GM21423 (cell line): Measurements from ENCODE around the gene RIN3.

Source experiments
- ATAC-seq: cut with Tn5 transposase; IDR thresholded peaks from one replicate; pipeline ENCODE4 v1.9.1; 2021; ENCODE audit warnings: mild to moderate bottlenecking, moderate library complexity; ENCODE audit not compliant: unreplicated experiment

Gene RIN3

DNA sequence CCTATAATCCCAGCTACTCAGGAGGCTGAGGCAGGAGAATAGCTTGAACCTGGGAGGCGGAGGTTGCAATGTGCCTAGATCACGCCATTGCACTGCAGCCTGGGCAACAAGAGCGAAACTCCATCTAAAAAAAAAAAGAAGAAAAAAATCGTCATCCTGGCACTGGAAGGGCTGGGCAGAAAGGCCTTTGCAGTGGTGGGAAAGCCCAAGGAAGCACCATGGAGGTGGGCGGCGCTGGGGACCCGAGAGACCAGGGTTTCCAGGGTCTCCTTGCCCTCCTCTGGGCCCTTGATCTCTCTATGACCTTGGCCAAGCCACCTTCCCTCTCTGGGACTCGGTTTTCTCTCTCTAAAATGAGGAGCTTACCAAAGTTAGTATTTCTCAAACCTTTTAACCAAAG is 169.5 kb downstream of the RIN3 start:
- no peak for ATAC-seq

DNA sequence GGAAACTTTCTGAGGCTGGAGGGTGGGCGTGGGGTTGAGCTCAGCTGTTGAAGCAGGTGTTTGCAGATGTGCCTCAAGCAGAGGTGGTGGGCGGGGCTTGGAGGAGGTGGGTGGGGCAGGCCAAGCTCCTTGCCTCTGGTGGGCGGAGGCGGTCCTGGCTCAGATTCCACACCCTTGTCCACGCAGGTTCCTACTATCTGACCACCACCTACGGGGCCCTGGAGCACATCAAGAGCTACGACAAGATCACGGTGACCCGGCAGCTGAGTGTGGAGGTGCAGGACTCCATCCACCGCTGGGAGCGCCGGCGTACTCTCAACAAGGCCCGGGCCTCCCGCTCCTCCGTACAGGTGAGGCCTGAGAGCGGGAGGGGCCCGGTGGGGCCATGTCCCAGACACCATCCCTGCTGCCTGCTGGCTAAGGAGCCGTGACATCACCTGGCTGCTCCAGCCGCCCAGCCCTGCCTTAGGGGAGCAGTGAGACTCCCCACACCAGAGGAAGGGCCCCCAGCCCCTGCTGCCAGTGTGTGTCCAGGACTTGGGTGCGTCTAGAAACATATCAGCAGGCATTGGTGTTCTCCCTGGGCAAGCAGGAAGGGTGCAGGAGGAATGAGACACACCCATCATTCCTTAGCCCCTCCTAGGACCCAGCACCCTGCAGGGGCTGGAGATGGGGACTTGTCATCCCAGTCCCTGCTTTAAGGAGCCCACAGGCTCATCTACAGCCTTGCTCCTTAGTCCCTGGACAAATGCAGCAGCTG is 171.4 kb downstream of the RIN3 start:
- no peak for ATAC-seq

DNA sequence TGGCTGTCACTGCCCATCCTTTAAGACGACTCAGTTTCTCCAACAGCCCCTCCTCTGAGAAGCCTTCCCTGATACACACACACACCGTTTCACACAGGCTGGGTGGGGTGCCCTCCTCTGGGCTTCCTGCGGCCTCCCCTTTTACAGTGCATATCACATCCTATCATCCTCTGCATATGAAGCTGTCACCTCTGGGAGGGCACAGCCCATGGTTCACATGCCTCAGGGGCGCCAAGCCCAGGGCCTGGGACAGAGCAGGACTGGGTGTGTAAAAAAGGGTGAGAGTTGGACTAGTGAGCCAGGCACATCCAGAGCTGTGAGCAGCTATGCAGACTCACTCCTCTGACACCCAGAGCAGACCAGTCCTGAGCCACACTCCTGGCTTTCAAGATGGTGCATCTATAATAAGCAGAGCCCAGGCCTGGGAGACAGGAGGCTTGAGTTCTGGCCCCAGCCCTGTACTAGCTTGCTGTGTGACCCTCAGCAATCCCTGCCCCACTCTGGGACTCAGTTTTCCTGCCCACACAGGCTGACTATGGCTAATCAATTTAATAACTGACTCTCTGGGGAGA is 172.3 kb downstream of the RIN3 start:
- ATAC-seq, result no peak

DNA sequence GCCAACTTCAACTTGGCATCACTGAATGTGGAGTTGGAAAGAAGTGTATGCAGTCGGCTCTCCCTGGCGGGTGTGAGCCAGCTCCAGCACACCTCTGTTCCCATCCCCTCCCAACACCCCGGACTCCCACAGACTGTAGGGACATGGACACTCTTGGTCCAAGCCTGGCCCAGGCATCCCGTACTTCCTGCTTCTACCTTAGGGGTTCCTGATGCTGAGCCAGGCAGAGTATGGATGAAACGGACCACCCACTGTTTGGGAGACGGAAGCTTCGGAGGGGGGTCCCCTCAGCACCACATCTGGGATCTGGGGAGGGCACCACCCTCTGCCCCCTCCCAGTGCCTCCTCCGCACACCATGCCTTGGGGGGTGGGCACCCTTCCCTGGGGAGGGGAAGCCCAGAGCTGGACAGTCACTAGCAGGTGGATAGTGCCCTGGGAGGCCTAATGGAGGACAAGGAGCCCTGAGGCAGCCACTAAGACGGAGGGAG is 172.9 kb downstream of the RIN3 start:
- ATAC-seq, result no peak

DNA sequence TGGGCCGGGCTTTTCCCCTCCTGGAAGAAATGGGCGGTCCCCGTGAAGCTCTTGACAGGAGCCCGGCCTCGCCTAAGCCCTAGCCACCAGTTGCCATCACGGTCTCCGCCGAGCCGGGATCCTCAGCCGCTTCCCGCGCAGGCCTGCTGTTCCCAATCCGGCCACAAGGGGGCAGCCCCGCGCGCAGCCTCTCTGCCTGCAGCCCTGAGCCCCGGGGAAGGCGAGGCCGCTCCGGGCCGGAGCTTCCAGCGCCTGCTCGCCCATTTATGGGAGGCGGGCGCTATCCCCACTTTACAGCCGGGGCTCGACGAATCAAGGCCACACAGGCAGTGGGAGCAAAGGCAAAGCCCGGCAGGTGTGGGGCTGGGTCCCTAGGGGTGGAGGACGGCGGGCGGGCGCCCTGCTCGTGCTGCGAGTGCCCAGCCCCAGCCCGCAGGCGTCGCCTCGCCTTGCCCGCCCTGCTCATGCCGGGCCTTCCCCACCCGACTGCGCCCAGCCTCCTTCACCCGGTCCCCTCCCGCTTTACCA is 173.4 kb downstream of the RIN3 start:
- ATAC-seq, result peak; percentile 56

DNA sequence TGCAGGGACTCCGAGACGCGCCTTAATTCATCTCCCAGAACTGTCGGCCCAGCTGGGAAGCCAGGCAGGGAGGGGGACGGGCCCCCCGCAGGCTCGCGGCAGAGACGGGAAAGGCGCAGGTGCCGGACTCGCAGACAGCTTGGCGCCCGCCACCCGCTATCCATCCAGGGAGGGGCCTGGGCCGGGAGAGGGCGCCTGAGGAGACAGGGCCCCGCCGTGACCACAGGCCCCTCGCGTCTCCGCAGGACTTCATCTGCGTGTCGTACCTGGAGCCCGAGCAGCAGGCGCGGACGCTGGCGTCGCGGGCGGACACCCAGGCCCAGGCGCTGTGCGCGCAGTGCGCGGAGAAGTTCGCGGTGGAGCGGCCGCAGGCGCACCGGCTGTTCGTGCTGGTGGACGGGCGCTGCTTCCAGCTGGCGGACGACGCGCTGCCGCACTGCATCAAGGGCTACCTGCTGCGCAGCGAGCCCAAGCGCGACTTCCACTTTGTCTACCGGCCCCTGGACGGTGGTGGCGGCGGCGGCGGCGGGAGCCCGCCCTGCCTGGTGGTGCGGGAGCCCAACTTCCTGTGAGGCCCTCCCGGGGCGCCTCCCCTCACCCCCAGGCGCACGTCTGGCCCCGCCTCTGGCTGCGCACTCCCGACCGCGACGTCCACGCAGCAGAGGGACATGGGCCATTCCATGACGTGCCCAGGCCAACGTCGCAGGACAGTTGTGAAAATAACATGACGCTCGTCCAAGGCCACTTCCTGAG is 174.3 kb downstream of the RIN3 start:
- ATAC-seq, result no peak

DNA sequence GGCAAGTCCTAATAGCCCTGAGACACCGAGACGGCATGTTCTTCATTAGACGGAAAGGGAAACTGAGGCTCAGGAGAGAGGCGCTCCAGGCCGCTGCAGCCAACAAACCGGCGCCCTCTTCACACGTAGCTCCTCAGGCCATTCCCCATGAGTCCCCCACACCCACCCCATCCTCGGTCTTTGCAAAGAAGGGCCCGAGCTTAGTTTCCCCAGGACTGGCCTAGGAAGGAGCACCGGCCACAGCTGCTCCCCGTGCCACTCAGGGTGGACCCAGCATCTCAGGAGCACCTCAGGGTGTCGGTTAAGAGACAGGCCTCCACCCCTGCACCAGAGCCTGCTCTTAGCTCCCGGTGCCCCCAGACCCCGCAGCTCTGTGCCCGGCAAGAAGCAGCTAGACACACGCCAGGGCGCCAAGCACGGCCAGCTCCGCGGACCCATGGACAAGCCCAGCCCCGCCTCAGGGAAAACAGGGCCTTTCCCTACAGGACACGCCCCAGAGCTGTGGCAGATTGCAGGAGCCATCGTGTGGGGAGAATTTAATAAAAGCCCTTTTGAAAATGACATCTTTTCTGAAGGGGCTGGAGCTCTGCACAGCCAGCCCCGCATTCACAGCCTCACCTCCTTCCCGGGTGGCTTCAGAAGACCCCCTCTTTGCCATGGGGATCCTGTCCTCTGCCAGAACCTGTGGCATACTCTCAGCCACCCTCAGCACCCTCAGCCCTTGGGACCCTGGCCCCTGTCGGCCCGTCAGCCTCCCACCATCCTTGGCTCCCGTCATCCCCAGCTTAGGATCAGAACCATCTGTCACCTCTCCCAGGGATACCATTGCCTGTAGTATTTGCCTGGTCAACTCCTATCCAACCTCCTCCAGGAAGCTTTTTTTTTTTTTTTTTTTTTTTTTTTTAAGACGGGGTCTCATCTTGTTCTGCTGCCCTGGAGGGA is 175.1 kb downstream of the RIN3 start:
- no peak for ATAC-seq

DNA sequence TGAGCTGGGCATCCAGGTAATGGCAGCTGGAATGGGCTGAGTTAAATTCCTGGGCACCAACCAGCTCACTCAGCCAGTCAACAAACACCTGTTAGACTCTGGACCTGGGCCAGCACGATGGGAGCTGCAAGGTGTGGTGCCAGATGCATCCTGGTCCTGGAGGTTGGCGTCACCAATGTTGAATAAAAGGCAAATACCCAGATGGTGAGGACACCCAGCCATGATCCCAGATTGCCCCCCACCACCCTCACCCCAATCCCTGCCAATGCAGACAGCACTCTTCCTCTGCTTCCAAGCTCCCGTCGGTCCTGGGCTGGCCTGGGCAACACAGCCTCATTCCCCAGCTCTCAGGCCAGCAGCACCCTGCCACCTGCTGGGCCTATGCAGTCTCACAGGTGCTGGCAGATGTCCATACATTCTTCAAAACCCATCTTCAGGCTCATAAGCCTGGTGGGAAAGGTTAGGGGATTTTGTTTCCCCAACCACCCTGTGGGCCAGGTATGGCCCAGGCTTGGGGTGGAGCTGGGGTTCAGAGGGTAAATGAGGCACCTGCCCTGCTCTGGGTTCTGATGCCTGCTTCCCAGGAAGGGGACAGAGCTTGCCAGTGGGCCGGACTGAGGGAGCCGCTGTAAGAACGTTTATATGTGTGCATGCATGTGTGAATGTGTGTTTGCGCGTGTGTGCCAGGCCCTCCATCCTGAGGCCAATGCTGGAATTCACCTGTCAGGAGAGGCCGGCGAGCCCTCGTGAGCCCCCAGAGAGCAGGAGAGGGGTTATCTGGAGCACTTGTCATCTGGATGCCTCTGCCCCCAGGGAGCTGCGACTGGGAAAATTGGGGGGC is 176.8 kb downstream of the RIN3 start:
- no peak for ATAC-seq

DNA sequence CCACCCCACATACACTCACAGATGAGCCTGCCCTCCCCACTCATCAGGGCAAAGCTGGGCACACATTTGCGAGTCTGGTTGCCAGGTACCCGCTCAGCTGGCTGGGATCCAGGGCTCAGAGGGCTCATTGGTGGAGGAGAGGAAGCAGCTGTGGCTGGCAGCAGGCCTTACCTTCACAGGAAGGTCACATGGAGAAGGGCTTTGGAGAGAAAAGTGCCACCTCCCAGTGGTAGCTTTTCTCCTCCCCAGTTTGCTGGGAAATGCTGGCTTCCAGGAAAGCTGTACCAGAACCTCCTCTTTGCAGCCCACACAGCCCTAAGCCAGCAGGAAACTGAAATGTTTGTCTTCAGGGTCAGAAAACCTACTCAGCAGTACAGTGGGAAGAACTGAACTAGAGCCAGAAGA is 179.2 kb downstream of the RIN3 start:
- no peak for ATAC-seq

DNA sequence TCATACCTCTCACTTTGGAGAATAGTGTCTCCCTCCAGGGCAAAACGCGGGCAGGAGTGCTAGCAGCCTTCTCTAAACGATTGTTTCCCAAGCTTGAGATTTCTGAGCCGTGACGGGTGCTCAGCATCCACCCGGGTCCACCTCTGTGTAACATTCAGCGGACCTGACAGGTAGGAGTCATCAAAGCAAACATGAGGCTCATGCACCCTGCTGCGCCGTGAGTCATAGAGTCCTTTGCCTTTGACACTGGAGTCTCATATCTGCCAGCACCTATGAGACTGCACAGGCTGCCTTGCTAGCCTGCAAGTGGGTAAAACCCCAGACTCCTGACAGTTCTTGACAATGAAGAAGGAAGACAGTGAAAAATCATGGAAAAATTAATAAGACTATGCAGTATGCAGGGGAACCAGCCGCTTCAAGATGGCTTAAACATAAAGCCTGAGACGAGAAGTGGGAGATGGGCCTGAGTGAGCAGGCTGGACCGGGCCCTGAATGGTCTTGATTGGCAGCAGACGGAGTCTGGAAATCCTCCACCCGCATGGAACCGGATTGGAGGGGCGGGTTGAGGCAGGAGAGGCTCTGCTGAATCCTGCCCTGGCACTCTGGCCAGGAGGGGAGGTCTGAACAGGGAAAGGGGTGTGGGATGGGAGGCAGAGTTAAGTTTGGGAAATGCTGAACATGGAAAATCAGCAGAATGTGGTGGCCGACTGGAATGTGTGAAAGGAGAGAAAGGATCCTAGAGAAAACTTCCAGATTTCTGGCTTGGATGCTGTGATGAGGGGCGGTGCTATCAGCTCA is 180.6 kb downstream of the RIN3 start:
- no peak for ATAC-seq

DNA sequence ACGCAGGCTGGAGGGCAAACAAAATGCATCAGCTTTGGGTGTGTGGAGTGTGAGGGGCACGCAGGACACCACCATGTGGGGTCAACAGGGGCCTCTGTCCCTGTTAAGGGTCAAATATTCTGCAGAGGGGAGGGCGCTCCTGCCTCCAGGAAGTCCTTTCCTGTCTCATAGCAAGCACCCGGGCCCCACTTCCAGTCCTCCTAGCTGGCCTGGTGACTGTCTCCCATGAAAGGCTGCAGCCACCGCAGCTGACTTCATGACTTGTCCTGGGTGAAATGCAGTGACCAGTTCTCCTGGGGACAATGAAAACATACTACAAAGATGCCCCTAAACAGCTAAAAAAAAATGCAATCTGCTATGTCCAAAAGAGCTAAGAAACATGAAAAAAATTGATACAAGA is 181.2 kb downstream of the RIN3 start:
- no peak for ATAC-seq

DNA sequence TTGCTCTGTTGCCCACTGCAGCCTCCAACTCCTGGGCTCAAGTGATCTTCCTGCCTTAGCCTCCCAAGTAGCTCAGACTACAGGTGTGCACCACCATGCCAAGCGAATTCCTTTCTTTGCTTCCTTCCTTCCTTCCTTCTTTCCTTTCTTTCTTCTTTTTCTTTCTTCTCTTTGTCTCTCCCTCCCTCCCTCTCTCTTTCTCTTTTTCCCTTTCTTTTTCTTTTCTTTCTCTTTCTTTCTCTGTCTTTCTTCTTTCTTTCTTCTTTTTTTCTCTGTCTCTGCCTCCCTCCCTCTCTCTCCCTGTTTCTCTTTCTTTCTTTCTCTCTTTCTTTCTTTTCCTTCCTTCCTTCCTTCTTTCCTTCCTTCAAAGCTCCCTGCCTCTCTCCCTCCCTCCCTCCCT is 182.0 kb downstream of the RIN3 start:
- no peak for ATAC-seq

DNA sequence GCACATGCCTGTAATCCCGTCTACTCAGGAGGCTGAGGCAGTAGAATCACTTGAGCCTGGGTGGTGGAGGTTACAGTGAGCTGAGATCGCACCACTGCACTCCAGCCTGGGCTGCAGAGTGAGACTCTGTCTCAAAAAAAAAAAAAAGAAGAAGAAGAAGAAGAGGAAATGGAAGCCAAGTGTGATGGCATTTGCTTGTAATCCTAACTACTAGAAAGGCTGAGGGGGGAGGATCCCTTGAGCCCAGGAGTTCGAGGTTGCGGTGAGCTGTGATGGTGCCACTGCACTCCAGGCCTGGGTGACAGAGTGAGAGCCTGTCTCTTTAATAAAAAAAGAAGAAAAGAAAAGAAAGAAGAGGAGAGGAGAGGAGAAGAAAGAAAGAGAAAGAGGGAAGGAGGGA is 182.8 kb downstream of the RIN3 start:
- ATAC-seq, result no peak

DNA sequence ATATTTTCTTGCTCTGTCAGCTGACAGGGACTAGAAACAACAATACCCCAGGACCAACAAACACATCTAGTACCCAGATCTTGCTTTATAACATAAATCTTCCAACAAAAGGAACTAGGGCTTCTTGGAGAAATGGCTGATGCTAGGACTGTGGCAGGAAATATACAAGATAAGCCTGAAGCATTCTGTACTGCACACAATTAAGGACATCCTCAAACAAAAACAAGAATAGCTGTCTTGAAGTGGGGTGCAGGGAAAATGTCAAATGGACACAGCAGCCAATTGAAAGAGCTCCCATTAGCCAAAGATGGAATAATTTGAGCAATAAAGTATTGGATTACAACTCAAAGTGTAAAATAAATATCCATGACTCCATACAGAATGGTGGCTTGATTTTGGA is 184.8 kb downstream of the RIN3 start:
- ATAC-seq, result no peak

DNA sequence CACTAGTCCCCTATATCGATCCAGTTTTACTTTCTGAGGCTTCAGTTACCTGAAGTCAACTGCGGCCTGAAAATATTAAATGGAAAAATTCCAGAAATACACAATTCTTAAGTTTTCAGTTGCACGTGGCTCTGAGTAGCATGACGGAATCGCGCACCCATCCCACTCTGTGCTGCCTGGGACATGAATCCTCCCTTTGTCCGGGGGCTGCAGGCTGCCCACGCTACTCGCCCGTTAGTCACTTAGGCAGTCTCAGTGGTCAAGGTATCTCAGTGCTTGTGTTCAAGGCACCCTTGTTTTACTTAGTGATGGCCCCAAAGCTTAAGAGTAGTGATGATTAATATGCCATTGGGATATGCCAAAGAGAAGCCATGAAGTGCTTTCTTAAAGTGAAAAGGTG is 188.2 kb downstream of the RIN3 start:
- ATAC-seq, result no peak

DNA sequence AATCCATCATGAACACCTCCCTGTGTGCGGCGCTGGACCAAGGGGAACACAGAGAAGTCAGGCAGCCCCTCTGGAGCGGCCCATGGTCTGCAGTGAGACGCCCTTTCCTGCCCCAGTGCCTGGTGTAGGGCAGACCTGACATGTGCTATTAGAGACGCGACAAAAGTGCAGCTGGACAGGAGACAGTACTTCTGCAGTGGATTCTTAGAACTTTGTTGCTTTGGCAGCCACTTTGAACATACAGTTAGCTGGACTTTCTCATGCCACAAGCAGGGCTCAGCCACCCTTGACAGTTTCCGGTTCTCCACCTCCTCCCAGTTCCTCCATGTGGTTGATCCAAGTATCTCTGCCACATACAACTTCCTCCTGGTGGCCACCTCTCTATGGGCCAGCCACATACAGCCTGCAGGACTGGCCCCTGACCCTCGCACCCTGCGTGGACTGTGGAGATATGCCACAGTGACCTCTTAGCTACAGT is 188.9 kb downstream of the RIN3 start:
- no peak for ATAC-seq

DNA sequence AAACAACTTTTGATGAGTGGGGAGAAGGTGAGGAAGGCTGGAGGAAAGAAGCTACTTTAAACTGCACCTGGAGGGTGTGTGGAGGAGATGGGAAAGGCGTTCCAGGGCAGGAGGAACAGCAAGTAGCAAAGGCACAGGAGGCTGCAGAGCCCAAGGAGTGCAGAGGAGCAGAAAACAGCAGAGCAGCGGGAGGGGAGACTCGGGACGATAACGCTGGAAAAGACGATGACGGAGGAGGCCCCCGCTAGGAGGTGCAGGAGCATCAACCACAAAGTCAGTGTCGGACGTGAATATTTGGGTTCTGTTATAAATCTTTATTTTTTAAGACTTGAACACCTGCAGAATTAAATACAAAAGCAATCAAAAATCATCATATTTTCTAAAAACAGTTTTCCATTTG is 189.9 kb downstream of the RIN3 start:
- no peak for ATAC-seq

DNA sequence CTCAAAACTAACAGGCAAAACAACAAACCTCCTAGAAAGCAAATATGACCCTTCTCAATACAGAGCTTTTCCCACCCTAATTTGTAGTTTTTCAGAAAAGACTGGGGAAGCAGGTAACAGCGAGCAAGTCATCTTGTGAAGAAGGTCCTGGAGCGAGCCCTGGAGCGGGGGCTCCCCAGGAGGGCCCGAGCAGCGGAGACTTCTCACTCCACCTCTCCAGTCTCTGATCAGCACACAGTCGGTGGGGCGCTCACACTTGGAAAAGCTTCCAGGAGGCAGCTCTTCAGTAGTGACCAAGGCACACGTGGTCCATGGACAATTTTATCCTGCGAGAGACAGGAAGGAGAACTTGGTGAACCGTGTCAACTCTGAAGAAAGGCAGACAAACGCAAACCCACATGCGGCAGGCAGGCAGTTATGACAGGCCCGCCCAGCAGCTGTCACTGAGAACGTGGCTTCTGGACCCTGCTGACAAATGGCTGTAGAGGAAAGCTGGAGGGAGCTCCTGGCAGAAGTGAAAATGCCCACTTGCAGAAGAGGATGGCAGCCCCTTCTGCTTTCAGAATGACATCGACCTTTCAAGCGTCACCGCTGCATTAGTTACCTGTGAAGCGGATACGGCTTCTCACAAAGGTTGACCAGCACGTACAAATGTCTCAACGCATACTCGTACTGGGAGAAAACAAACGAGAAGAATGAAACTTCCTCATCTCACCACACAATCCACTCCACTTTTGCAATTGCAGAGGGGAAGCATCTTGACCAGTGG is 190.6 kb downstream of the RIN3 start:
- ATAC-seq, result peak; percentile 93
